GM18505 (cell line): Measurements from ENCODE around the gene PGC.
A peak's percentile ranks its signal among the peaks of the same experiment; 100 is the strongest.

Source experiments
- ATAC-seq: cut with Tn5 transposase; IDR thresholded peaks from one replicate; pipeline ENCODE4 v1.9.1; 2021; ENCODE audit not compliant: unreplicated experiment
- POLR2A ChIP-seq: IDR thresholded peaks from 4 replicates; pipeline ENCODE4 v1.6.1; 2011; ENCODE audit warnings: borderline replicate concordance; ENCODE audit not compliant: insufficient read depth, insufficient read length; ENCODE audit errors: extremely low read depth

PGC gene

DNA sequence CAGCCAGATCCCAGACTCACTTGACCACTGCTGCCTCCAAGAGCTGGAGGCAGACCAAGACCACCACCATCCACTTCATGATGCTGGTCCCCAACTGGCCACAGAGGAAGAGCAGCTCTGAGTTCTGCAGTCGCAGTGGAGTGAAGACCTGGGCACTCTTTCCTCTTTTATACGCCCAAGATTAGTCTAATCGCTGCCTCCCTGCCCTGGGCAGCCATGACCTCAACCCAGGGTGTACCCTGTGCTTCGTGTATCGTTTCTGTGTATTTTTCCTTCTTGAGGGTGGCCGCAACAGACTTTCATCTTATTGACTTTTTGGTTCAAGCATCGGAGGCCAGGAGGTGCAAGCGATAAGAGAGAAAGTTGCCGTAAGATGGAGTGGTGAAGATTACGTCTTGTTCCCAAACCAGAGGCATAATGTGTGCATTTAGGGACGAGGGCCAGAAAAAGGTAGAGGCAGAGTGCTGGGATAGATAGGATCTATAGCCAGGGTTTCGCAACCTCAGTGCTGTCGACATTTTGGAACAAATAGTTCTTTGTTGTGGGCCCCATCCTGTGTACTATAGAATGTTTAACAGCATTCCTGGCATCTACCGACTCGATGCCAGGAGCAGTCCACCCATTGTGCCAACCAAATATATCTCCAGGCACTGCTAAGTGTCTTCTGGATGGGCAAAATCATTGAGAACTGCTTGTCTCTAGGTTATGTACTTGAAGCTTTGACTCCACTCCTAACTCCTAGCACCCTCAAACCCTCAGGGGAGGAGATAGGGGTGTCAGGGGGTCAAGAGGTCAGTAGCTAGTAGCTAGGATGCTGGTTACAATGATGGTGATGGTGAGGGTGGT is at the start of gene PGC:
Gene PGC, minus strand, starts transcription at position 142 of the 846 bp plus-strand sequence. Its CDS starts 63 bp downstream, at position 79.
- no peak for TF ChIP-seq POLR2A
- ATAC-seq, result no peak

DNA sequence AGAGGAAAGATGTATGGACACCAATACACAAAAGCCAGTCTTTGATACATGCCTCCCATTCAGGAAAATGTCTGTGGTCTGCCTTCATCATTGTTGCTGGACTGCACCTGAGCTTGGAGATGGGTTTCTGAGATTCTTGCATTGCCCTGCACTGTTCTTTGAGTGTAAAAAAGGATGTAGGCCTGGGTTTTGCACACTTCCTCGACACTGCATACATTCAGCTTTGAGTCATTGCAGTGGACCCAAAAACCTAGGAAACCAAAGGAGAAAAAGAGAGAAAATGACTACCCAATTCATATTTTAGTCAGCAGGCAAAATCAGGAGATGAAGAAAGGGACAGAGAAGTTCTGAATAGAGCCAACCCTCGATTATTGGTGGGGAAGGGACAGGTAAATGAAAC is 49.3 kb upstream of the PGC start:
- no peak for TF ChIP-seq POLR2A
- ATAC-seq, result no peak

DNA sequence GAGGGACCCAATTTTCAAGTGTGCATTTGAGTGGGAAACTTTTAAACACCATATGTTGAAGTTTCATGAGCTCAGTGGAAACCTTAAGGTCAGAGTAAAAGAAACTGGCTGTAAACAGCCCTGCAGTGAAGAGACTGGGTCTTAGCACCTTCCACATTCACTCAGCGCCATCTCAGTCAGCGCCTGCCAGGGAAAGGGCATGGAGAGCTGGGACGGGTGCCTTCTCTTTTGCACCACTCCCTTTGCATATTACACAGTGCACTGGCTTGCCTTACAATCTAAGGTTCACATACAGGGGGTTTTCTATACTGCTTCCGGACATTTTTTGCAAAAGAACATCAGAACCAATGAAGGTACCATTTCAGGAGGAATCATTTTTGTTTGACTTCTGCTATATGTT is 44.8 kb upstream of the PGC start:
- ATAC-seq, result no peak

DNA sequence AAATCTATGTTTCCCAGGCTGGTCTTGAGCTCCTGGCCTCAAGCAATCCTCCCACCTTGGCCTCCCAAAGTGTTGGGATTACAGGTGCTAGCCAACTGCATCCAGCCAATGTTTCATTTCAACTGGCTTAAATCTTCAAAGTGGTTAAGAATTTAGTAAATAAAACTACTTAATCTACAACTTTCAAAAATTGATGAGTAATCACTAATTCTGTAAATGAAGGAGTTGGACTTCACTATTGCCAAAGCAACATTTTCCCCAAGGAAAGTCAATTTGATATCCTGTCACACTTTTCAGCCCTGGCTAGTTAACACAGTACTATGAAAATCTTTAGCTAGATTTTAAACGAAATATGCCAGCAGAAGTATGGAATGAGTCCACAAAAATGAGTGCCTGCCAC is 44.1 kb upstream of the PGC start:
- ATAC-seq, result no peak
- TF ChIP-seq POLR2A, result no peak

More for the DNA sequence above, 44.8 kb upstream of the PGC start:
- TF ChIP-seq POLR2A, result no peak

DNA sequence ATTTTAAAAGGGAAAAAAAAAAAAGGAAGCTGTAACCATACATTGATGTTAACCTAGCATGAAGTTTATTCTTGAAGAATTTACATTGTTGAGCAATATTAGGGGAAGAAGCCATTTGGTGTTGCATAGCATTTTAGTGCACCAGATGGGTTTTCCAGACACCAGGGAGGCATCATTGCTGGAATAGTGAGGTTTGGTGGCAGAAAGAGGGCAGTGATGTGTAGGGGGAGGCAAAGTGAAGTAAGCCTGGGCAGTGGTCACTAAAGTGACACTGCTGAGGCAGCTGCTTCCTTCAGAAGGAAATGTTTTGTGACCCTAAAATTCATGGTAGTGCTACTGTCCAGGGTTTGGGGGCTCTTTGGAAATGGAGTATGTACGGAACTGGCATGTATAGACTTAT is 42.8 kb upstream of the PGC start:
- TF ChIP-seq POLR2A, result no peak
- no peak for ATAC-seq

DNA sequence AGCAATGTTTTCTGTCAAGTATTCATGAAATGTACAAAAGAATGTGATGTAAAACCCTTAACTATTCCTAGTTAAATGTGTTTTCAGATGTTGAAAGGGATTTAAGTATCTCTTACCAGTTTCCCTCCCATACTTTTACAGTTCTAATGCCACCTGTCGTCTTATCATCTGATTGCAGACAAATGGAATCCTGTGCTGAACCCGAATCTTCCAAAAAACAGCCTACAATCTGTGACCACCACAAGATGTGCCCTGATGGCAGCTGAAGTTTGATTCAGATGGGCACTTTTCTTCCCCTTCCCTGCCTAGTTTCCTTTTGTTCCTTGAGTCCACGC is 42.2 kb upstream of the PGC start:
- no peak for TF ChIP-seq POLR2A
- ATAC-seq, result no peak

GRCh38 chr6:41787219-41787917 is 40.2 kb upstream of the PGC start, which contains the start of gene TOMM6:
TSS of gene TOMM6 (plus strand) at chr6:41787694. CDS start at chr6:41787698, 4 bp downstream.
- peak; percentile 84 for ATAC-seq
- peak; percentile 87 for TF ChIP-seq POLR2A

DNA sequence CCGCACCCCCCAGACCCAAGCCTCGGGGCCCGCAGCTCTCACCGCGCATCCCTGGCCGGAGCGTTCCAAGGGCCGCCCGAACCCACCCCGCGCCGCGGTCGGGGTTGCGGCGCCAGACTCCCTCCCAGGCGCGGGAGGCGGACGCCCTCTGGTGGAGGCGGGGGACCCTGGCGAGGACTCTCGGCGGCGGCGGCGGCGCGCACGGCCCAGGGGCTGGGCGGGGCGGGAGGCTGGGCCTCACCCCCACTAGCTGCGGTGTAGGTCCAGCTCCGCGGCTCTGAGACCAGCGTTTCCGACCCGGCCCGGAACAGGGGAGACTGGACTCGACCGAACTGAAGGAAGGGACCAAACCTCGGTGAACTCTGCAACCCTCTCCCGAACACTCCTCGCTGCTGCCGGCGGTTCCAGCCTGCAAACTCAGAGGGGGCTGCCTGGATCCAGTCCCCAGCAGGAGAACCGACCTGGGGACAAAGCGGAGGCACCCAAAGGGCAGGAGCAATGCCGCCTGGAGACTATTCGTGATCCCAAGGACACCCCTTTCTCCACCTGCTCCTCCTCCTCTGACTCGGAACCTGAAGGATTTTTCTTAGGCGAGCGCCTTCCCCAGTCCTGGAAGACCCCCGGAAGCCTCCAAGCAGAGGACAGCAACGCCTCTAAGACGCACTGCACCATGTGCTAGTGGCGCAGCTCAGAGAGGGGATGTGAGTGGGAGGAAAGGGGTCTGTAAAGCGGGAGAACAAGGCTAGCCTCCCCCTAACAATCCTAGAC is 39.4 kb upstream of the PGC start:
- peak; percentile 45 for ATAC-seq
- peak; percentile 33 for TF ChIP-seq POLR2A

- ATAC-seq, result no peak
- TF ChIP-seq POLR2A, result no peak
Measured at GRCh38 chr6:41785689-41786450, 38.7 kb upstream of the PGC start.

DNA sequence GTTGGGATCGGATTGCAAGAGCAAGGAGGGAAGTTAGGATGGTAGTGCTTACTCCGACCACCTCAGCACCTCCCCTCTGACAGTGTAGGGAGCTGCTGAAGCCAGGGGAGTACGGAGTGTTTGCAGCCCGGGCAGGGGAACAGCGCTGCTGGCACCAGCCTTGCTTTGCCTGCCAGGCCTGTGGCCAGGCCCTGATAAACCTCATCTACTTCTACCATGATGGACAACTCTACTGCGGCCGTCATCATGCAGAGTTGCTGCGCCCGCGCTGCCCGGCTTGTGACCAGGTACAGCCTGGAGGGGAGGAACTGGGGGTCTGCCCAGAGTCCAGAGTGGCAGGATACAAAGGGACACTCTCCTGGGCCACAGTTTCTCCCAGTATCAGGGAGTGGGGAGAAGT is 38.1 kb upstream of the PGC start:
- no peak for ATAC-seq
- no peak for TF ChIP-seq POLR2A

DNA sequence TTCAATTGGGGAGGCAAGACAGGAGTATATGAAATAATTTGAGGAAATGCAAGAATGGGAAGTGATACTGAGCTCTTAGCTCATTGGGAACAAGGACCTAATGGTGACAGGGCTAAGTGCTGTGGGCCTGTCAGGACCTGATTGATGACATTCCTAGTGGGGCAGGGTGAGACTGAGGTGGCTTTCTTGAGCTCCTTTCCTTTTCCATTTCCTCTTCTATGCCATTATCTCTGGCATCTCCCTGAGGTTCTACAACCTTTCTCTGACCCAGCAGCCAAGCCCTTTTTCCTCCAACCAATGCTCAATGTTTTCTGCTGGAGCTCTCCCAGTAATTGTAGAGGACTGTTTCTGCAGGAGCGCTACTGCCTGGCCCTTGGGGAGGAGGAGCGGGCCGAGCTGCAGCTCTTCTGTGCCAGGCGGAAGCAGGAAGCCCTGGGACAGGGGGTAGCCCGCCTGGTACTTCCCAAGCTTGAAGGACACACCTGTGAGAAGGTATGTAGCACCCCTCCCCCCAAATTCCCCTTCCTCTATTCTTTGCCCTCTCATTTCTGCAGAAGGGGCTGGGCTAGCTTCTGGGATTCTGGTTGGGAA is 37.5 kb upstream of the PGC start:
- no peak for ATAC-seq
- no peak for TF ChIP-seq POLR2A

DNA sequence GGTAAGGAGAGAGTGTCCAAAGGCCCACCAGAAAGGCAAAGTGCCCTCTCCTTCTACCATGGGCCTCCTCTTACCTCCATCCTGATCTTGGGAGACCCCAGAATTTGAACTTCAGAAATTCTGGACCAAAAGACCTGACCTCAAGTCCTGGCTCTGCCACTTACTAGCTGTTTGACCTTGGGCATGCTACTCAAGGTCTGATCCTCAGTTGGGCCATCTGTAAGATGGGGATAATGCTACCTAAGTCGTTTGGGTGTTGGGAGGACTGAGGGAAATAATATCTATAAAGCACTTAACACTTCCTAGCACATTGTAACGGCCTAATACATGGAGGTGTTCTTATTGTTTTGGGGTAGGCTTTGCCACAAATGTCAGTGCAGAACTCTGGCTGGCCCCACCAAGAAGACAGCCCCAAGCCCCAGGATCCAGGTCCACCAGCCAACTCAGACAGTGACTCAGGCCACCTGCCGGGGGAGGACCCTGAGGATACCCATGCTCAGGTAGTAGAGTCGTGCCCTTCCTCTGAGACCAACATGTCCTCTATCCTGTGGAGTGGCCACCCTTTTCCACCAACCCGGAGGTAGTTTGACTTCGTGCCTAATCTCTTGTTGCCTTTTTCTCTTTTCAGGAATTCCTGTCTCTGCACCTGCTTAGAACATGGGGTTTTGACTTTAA is 36.0 kb upstream of the PGC start:
- no peak for ATAC-seq
- no peak for TF ChIP-seq POLR2A
